ENCODE results near the gene AGBL4. TPM values are rescaled to one million over a fixed set of nuclear protein-coding genes. Genes with fewer than 3 reads are reported as not detected.

The AGBL4 gene
- total RNA-seq, 4 donors from 2014 or later, result not detected

- Histone ChIP-seq H3K4me1 (no peaks in the 10 kb centered on the region), H3K9me3 (no peaks in the 10 kb centered on the region), H3K27me3 (no peaks in the 10 kb centered on the region), H3K36me3 (no peaks in the 10 kb centered on the region), H3K4me3 (no peak overlapping the region), H3K27ac (no peak overlapping the region)
- intact Hi-C loops (cut with DNase I; ENCODE audit: low total_unique reads) (no loop called here), in situ Hi-C loops (cut with MboI; ENCODE audit: low sequenced_read_pairs in 4 of 4) (no loop called here)
- TF ChIP-seq, protein P1, sequence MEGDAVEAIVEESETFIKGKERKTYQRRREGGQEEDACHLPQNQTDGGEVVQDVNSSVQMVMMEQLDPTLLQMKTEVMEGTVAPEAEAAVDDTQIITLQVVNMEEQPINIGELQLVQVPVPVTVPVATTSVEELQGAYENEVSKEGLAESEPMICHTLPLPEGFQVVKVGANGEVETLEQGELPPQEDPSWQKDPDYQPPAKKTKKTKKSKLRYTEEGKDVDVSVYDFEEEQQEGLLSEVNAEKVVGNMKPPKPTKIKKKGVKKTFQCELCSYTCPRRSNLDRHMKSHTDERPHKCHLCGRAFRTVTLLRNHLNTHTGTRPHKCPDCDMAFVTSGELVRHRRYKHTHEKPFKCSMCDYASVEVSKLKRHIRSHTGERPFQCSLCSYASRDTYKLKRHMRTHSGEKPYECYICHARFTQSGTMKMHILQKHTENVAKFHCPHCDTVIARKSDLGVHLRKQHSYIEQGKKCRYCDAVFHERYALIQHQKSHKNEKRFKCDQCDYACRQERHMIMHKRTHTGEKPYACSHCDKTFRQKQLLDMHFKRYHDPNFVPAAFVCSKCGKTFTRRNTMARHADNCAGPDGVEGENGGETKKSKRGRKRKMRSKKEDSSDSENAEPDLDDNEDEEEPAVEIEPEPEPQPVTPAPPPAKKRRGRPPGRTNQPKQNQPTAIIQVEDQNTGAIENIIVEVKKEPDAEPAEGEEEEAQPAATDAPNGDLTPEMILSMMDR (IDR thresholded peaks at IDR 0.05 in 4 of 5, conservative IDR thresholded peaks at IDR 0.05 in 1 of 5), result no peak
- TF ChIP-seq POLR2A (IDR thresholded peaks at IDR 0.05), result no peak
- DNase-seq (no peak), ATAC-seq (no peak)
Observed at GRCh38 chr1:49346767-49347349, 676.9 kb downstream of the AGBL4 start.

DNA sequence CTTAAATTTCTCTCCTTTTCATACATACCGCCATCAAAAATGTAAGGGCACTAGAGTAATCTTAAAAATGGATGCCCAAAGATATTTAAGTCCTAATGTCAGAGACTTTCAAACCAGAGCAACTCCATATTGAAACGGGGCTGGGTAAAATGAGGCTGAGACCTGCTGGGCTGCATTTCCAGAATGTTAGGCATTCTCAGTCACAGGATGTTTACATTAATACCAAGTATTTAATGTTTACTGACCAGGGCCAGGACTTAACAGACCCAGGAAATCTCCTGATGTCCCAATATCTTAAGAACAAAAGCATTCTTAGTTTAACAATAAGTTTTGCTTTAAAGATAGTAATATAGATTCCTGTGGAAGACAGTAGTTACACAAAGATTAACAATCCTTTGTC, 683.2 kb downstream of the AGBL4 start:
- TF ChIP-seq POLR2A (IDR thresholded peaks at IDR 0.05), result no peak
- TF ChIP-seq, protein P1 (IDR thresholded peaks at IDR 0.05 in 4 of 5, conservative IDR thresholded peaks at IDR 0.05 in 1 of 5), result no peak
- DNase-seq (no peak), ATAC-seq (no peak)
- no peak overlapping the region for H3K27ac ChIP-seq
- in situ Hi-C loops (cut with MboI; ENCODE audit: low sequenced_read_pairs in 4 of 4), result no loop called here
- H3K4me3 ChIP-seq, result no peak overlapping the region
- H3K9me3 ChIP-seq, result no peaks in the 10 kb centered on the region
- H3K36me3 ChIP-seq, result no peaks in the 10 kb centered on the region
- no peaks in the 10 kb centered on the region for H3K27me3 ChIP-seq
- intact Hi-C loops (cut with DNase I; ENCODE audit: low total_unique reads), result no loop called here
- no peaks in the 10 kb centered on the region for H3K4me1 ChIP-seq

- no peak for DNase-seq
- in situ Hi-C loops (cut with MboI; ENCODE audit: low sequenced_read_pairs in 4 of 4), result no loop called here
- no peaks in the 10 kb centered on the region for H3K4me1 ChIP-seq
- H3K27me3 ChIP-seq, result no peaks in the 10 kb centered on the region
- ATAC-seq, result no peak
- no peaks in the 10 kb centered on the region for H3K36me3 ChIP-seq
- no peak overlapping the region for H3K4me3 ChIP-seq
- TF ChIP-seq POLR2A (IDR thresholded peaks at IDR 0.05), result no peak
- TF ChIP-seq, protein P1 (IDR thresholded peaks at IDR 0.05 in 4 of 5, conservative IDR thresholded peaks at IDR 0.05 in 1 of 5), result no peak
- H3K27ac ChIP-seq, result no peak overlapping the region
- H3K9me3 ChIP-seq, result no peaks in the 10 kb centered on the region
- intact Hi-C loops (cut with DNase I; ENCODE audit: low total_unique reads), result no loop called here
Observed at GRCh38 chr1:49339043-49339442, 684.7 kb downstream of the AGBL4 start.

- intact Hi-C loops (cut with DNase I; ENCODE audit: low total_unique reads) (no loop called here), in situ Hi-C loops (cut with MboI; ENCODE audit: low sequenced_read_pairs in 4 of 4) (no loop called here)
- no peak for ATAC-seq
- H3K36me3 ChIP-seq, result no peaks in the 10 kb centered on the region
- DNase-seq, result no peak
- no peaks in the 10 kb centered on the region for H3K27me3 ChIP-seq
- H3K4me3 ChIP-seq, result no peak overlapping the region
- H3K9me3 ChIP-seq, result no peaks in the 10 kb centered on the region
- TF ChIP-seq POLR2A (IDR thresholded peaks at IDR 0.05), result no peak
- TF ChIP-seq, protein P1 (IDR thresholded peaks at IDR 0.05 in 4 of 5, conservative IDR thresholded peaks at IDR 0.05 in 1 of 5), result no peak
- no peaks in the 10 kb centered on the region for H3K4me1 ChIP-seq
- H3K27ac ChIP-seq, result no peak overlapping the region
Observed at GRCh38 chr1:49337251-49337650, 686.5 kb downstream of the AGBL4 start.

DNA sequence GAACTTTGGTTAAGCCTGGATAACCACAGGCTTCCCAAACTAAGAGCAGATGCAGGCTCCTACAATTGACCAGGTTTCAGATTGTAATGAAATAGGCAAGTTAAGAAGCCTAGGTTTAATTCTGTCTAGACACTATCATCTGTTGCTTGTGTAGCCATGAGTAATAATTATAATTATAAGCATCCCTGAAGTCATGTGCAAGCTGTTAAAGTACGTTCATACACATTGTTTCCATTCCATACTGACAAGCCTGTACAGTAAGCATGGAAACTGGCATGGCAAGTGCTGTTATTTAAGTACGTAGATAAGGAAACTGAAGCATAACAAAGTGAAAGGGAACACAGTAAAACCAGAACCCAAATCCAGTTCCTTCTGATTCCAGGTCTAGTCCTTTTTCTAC, 689.8 kb downstream of the AGBL4 start:
- TF ChIP-seq, protein P1 (IDR thresholded peaks at IDR 0.05 in 4 of 5, conservative IDR thresholded peaks at IDR 0.05 in 1 of 5), result no peak
- TF ChIP-seq POLR2A (IDR thresholded peaks at IDR 0.05), result no peak
- no peaks in the 10 kb centered on the region for H3K9me3 ChIP-seq
- ATAC-seq (no peak), DNase-seq (no peak)
- H3K36me3 ChIP-seq, result no peaks in the 10 kb centered on the region
- in situ Hi-C loops (cut with MboI; ENCODE audit: low sequenced_read_pairs in 4 of 4), result no loop called here
- no peaks in the 10 kb centered on the region for H3K4me1 ChIP-seq
- H3K4me3 ChIP-seq, result no peak overlapping the region
- intact Hi-C loops (cut with DNase I; ENCODE audit: low total_unique reads), result no loop called here
- no peaks in the 10 kb centered on the region for H3K27me3 ChIP-seq
- no peak overlapping the region for H3K27ac ChIP-seq
